VCaP (cell line): Measurements from ENCODE around the gene CPNE5.
A peak's percentile ranks its signal among the peaks of the same experiment; 100 is the strongest.

Experiments
- H3K27ac ChIP-seq: fragments of 450-650 bp; 2 replicates; pipeline ENCODE4 v1.5.1; 2017
- TF ChIP-seq, protein P1 (sequence below): fragments of 450-650 bp; conservative IDR thresholded peaks from 2 replicates; pipeline ENCODE4 v1.5.1; 2017; ENCODE audit warnings: mild to moderate bottlenecking, moderate library complexity

CPNE5 gene

DNA sequence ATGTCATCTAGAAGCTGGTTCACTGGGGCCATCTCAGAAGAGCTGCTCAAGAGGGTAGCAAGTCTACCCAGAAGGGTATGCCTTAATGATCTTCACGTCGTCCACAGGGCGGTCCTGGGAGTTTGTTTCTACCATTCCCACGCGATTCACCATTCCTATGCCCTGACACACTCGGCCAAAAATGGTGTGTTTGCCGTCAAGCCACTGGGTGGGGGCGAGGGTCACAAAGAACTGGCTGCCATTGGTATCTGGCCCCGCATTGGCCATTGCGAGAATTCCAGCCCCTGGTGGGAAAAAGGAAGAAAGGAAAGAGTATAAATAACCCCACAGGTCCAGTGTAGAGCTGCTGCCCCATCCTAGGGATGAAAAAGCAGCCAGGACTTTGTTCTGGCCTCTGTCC lies 16.5 kb upstream of the CPNE5 start:
- TF ChIP-seq, protein P1, sequence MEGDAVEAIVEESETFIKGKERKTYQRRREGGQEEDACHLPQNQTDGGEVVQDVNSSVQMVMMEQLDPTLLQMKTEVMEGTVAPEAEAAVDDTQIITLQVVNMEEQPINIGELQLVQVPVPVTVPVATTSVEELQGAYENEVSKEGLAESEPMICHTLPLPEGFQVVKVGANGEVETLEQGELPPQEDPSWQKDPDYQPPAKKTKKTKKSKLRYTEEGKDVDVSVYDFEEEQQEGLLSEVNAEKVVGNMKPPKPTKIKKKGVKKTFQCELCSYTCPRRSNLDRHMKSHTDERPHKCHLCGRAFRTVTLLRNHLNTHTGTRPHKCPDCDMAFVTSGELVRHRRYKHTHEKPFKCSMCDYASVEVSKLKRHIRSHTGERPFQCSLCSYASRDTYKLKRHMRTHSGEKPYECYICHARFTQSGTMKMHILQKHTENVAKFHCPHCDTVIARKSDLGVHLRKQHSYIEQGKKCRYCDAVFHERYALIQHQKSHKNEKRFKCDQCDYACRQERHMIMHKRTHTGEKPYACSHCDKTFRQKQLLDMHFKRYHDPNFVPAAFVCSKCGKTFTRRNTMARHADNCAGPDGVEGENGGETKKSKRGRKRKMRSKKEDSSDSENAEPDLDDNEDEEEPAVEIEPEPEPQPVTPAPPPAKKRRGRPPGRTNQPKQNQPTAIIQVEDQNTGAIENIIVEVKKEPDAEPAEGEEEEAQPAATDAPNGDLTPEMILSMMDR, result no peak

DNA sequence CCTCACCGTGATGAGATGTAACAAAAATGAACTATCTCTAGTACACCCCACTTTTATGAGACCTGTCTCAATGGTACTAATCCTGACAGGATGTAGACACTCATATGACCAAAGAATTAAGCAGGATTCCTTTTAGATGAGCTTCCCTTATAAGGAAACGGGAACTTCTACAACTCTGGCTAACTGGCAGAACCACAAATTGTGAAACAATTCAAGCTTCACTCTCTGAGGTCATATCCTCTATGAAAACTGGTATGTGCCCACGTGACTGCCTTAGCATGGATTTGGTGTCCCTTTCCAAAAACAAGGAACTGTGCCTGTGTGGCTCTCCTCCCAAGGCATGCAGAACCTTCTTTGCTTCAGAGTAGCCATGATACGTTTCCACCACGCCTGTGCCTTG lies 14.1 kb upstream of the CPNE5 start:
- no peak overlapping the region for H3K27ac ChIP-seq
- TF ChIP-seq, protein P1, result no peak

More for the DNA sequence above, 16.5 kb upstream of the CPNE5 start:
- H3K27ac ChIP-seq, result no peak overlapping the region

DNA sequence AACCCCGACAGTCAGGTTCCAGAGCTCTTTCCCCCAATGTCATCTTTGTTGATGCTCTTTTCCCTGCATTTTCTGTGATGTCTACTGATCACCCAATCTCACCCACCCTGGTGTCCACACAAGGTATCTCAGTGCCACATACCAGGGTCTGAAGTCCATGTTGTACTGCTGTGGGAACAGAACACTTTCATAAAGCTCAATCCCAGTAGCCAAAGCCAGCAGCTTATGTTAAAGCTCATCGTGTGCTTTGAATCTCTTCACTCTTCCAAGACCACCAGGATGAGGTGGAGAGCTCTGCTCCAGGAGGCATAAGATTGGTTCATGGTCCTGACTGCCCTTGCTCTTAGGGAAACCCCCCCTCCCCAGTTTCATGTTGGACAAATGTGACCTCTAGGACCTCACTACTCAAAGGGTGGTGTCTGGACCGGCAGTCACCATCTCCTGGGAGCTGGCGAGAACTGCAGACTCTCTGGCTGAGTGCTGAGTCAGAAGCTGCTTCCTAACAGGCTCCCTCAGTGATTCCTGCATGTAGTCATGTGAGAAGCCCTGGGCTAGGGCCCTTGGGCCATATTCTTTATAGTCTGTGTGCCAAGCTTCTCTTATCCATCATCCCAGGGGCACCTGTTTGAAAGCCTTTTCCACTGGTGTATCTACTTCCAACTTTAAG lies 13.4 kb upstream of the CPNE5 start:
- H3K27ac ChIP-seq, result no peak overlapping the region
- TF ChIP-seq, protein P1, result no peak

DNA sequence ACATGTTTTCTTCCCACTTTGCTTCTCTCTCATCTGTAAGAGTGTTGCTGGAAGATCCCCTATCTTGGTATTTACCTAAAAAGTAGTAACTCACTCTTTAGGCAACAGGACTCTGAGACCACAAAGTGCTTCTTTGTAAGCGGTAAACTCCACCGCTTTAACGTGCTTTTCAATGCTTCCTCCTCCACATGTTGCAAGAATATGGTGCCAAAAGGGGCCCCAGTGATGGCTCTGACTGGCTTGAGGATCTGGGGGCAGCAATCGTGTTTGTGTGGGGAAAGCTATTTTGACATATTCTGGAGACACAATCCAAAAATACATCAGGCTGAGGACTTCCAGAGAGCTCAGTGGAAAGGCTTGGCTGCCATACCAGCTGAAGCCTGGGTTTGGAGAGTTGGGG lies 12.4 kb upstream of the CPNE5 start:
- no peak overlapping the region for H3K27ac ChIP-seq
- TF ChIP-seq, protein P1, result no peak

DNA sequence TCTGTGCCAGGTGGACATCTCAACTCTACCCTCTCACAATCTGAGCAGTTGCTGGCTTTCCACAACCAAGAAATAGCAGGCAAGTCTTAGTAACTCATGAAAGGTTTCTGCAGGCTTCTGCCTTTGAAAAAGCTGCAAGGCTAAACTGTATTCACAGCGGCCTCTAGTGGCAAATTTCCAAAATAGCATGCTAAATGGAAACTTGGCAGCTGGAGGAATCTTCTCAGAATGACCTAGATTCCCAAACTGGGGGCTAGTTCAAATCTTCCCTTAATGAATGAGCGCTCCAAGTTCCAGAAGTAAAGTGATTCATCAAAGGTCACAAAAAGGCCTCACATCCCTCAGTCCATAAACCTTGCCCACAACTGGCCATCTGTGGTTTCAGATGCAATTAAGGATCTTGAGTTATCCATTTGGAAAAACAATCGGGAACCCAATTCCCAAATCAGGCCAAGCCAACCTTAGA lies 11.9 kb upstream of the CPNE5 start:
- TF ChIP-seq, protein P1, result peak; percentile 86
- H3K27ac ChIP-seq, result no peak overlapping the region

DNA sequence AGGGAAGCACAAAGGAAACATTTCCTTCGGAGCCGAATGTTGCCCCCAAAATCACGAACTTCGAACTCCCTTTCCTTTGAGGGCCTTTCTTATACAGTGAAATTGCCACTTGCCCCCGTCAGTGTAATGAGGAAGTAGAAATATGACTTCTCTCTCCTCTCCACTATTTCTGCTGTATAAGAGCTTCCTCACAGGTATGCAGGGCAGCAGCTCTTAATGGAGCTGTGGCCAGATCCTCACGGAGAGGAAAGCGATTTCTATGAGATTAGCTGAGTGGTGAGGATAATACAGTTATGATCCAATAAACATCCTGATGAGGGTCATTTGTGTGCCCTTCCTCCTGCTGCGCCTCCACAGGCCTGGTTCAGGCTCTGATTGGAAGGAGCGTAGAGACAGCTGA lies 10.8 kb upstream of the CPNE5 start:
- H3K27ac ChIP-seq, result no peak overlapping the region
- TF ChIP-seq, protein P1, result no peak

DNA sequence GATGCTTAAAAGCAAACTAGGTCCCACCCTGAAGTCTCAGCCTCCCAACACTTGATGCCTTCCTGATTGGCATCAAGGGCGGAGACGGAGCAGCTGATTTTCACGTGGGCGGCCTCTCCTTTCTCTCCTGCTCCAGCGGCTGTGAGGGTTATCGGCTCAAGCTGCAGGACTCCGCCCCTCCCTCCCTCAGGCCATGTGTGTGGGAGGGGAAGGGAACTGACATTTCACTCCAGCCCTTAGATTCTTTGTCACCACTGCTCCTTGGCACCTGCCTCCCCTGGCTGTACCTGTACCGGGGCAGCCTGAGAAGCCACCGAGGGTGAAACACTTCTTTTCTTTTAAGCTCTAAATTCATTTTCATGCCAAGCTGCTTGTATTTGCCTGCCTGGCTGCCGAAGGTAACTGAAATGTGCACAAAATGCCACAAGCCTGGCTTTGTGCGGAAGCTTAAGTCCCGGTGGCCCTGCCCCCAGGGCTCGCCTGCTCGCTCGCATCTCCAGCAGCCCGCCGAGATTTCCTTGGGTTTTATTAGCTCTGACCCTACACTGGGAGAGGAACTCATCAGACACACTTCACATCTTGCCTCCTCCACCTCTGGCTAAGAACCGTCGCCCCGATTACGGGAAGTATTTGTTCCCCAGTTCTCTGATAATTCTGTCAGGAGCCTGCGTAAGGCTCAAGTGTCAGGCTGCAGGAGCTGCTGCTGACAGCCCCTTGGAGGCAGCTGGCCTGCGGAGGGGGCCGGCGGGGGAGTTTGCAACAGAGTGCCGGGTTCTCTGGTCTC lies 9.6 kb upstream of the CPNE5 start:
- TF ChIP-seq, protein P1, result no peak
- peak overlapping the region; percentile 28; the same call in 1 of the 2 replicates for H3K27ac ChIP-seq
